DOHH2 (cell line): ENCODE measurements around the gene CTIF.

Experiments used
- EZH2phosphoT487 ChIP-seq: fragments of 200-600 bp; sonication (generic); IDR thresholded peaks from 2 replicates; pipeline ENCODE4 v1.6.1; 2017; ENCODE audit warnings: borderline replicate concordance, mild to moderate bottlenecking, antibody characterized with exemption, low read length, moderate library complexity, mixed read lengths
- TF ChIP-seq, protein P1 (sequence below): fragments of 200-600 bp; sonication (generic); IDR thresholded peaks from one replicate; pipeline ENCODE4 v1.5.1; 2014; ENCODE audit warnings: antibody characterized with exemption, mild to moderate bottlenecking, low read depth, low read length; ENCODE audit not compliant: poor library complexity, severe bottlenecking

DNA sequence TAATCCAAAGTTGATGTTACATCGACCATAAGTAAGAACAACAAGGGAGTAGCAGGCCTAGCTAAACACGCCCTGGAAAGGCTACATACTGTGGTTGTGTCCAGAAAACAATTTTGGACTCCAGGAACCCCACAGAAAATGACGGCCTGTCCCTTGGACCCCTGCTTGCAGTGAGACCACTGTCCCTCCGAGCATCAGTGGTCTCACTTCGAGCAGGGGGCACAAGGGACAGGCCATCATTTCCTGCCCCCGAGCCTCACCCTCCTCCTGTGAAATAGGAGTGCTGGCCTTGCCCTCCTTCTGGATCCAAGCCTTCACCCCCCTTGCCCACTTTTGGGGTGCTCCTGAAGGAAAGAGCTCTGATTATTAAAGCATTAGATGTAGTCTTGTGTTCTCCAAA lies 144.4 kb downstream of the CTIF start:
- TF ChIP-seq, protein P1, sequence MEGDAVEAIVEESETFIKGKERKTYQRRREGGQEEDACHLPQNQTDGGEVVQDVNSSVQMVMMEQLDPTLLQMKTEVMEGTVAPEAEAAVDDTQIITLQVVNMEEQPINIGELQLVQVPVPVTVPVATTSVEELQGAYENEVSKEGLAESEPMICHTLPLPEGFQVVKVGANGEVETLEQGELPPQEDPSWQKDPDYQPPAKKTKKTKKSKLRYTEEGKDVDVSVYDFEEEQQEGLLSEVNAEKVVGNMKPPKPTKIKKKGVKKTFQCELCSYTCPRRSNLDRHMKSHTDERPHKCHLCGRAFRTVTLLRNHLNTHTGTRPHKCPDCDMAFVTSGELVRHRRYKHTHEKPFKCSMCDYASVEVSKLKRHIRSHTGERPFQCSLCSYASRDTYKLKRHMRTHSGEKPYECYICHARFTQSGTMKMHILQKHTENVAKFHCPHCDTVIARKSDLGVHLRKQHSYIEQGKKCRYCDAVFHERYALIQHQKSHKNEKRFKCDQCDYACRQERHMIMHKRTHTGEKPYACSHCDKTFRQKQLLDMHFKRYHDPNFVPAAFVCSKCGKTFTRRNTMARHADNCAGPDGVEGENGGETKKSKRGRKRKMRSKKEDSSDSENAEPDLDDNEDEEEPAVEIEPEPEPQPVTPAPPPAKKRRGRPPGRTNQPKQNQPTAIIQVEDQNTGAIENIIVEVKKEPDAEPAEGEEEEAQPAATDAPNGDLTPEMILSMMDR: no peak
- TF ChIP-seq EZH2phosphoT487: no peak
